ENCODE results near the gene WDTC1. TPM values are rescaled to one million over a fixed set of nuclear protein-coding genes. Genes with fewer than 3 reads are reported as not detected.

The WDTC1 gene
- total RNA-seq, 6 experiments from 2014 or later: 17.6 to 22.7 (median 19.8) TPM

DNA sequence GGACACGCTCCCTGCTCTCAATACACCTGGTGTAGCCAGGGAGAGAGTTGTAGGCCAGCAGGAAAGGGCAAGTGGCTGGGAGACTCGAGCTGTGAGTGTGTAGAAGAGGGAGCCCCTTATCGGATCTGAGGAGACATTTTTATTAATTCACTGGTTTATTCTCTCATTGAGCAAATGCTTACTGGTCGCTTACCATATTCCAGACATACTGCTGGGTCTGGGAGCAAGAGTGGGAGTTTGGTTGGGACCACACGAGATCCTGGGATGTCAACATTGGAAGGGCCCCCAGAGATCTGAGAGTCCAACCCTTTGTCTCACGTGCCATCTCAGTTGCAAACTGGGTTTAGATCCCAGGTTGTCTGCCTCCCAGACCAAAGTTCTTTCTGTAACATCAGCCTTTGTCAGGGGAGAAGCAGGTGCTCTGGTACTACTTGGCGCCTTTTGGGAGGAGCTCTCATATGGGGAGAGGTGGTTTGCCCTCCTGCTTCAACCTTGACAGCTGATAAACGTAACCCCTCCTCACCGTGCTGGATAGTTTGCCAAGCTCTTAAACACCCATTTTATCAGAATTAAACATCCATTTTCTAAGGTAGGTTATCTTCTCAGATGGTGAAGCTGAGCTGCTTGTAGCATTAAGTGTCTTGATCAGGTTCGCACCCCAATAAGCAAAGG lies 88.3 kb downstream of the WDTC1 start:
- ATAC-seq (no peak), DNase-seq (no peak)
- TF ChIP-seq, protein P1, sequence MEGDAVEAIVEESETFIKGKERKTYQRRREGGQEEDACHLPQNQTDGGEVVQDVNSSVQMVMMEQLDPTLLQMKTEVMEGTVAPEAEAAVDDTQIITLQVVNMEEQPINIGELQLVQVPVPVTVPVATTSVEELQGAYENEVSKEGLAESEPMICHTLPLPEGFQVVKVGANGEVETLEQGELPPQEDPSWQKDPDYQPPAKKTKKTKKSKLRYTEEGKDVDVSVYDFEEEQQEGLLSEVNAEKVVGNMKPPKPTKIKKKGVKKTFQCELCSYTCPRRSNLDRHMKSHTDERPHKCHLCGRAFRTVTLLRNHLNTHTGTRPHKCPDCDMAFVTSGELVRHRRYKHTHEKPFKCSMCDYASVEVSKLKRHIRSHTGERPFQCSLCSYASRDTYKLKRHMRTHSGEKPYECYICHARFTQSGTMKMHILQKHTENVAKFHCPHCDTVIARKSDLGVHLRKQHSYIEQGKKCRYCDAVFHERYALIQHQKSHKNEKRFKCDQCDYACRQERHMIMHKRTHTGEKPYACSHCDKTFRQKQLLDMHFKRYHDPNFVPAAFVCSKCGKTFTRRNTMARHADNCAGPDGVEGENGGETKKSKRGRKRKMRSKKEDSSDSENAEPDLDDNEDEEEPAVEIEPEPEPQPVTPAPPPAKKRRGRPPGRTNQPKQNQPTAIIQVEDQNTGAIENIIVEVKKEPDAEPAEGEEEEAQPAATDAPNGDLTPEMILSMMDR (IDR thresholded peaks at IDR 0.05): no peak
- peak; percentile 4 for TF ChIP-seq POLR2A (IDR thresholded peaks at IDR 0.05)
- Histone ChIP-seq H3K9me3 (no peaks in the 10 kb centered on the region), H3K27ac (peak overlapping the region; percentile 49 to 65 (median 59)), H3K4me1 (peaks cover 0 to 15% (median 3%) of the 10 kb centered on the region in 4 donors), H3K27me3 (no peaks in the 10 kb centered on the region), H3K36me3 (peaks cover 0 to 12% (median 2%) of the 10 kb centered on the region in 4 donors), H3K4me3 (peak overlapping the region; percentile 85 to 92 (median 89))
- WGBS (ENCODE audit: insufficient coverage, low coverage, low lambda C conversion rate, missing lambda C conversion rate): 16% methylated on average over 5 of the region's 10 CpGs
- intact Hi-C loops (cut with DNase I): no loop called here

DNA sequence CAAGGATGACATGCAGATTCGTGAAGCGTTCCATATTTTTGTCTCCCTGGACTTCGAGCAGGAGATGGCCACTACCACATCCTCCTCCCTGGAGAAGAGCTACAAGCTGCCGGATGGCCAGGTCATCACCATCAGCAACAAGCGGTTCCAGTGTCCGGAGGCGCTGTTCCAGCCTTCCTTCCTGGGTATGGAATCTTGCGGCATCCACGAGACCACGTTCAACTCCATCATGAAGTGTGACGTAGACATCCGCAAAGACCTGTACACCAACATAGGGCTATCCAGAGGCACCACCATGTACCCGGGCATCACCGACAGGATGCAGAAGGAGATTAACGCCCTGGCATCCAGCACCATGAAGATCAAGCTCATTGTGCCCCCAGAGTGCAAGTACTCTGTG lies 90.9 kb downstream of the WDTC1 start:
- DNase-seq: no peak

DNA sequence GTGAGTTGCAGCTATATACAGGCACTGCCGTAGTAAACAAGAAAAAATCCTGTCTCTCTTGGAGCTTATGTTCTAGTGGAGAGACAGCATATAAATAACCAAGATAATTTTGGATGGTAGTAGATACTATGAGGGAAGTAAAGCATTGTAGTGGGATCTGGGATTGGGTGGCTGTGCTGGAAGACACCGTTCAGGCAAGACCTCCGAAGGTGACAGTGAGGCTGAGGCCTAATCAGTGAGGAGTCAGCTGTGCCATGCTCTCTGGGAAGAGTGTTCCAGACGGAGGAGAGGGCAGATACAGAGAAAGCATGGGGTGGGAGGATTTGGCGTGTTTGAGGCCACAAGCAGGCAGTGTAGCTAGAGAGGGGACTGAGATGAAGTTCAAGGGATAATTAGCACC lies 93.5 kb downstream of the WDTC1 start:
- H3K4me3 ChIP-seq: no peak overlapping the region
- no peaks in the 10 kb centered on the region for H3K9me3 ChIP-seq
- intact Hi-C loops (cut with DNase I): no loop called here
- H3K4me1 ChIP-seq: peaks cover 0 to 9% (median 3%) of the 10 kb centered on the region in 4 donors
- TF ChIP-seq POLR2A (IDR thresholded peaks at IDR 0.05): no peak
- TF ChIP-seq, protein P1 (IDR thresholded peaks at IDR 0.05): no peak
- no peak for DNase-seq
- no peak overlapping the region for H3K27ac ChIP-seq
- H3K36me3 ChIP-seq: peaks cover 0 to 20% (median 4%) of the 10 kb centered on the region in 4 donors
- ATAC-seq: no peak
- WGBS (ENCODE audit: insufficient coverage, low coverage, low lambda C conversion rate, missing lambda C conversion rate): 80% methylated on average over 4 of the region's 5 CpGs
- H3K27me3 ChIP-seq: no peaks in the 10 kb centered on the region

More for the DNA sequence above, 90.9 kb downstream of the WDTC1 start:
- TF ChIP-seq, protein P1 (IDR thresholded peaks at IDR 0.05): no peak
- TF ChIP-seq POLR2A (IDR thresholded peaks at IDR 0.05): no peak
- Histone ChIP-seq H3K4me1 (peaks cover 0 to 15% (median 3%) of the 10 kb centered on the region in 4 donors), H3K36me3 (peaks cover 0 to 12% (median 2%) of the 10 kb centered on the region in 4 donors), H3K4me3 (no peak overlapping the region), H3K27me3 (no peaks in the 10 kb centered on the region), H3K27ac (no peak overlapping the region), H3K9me3 (no peaks in the 10 kb centered on the region)
- no peak for ATAC-seq
- 90% methylated on average over 14 of the region's 15 CpGs for WGBS (ENCODE audit: insufficient coverage, low coverage, low lambda C conversion rate, missing lambda C conversion rate)
- intact Hi-C loops (cut with DNase I): no loop called here

DNA sequence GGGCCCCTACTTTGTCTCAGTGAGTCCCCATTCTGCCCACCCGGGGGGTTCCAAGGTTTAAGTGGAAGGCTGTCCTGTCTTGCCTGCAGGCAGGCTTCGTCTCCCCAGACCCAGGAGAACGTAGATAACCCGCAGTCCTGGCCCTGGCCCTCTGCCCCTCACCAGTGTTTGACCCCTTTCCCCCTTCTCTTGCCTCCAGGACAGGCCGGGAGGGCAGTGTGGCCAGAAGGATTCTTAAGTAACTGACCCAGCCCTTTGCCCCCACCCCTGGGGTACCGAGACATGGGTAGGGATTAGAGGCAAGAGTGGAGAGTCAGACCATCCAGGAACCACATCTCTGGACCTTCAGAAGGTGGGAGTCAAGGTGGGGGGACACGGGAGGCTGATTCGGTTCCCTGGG lies 96.4 kb downstream of the WDTC1 start:
- no peak for TF ChIP-seq POLR2A (IDR thresholded peaks at IDR 0.05)
- TF ChIP-seq, protein P1 (IDR thresholded peaks at IDR 0.05): no peak
- Histone ChIP-seq H3K27ac (no peak overlapping the region), H3K27me3 (no peaks in the 10 kb centered on the region), H3K4me3 (no peak overlapping the region), H3K4me1 (no peaks in the 10 kb centered on the region), H3K36me3 (peaks cover 0 to 29% (median 11%) of the 10 kb centered on the region in 4 donors), H3K9me3 (no peaks in the 10 kb centered on the region)
- DNase-seq: no peak
- ATAC-seq: no peak
- intact Hi-C loops (cut with DNase I): no loop called here
- WGBS (ENCODE audit: insufficient coverage, low coverage, low lambda C conversion rate, missing lambda C conversion rate): 83% methylated on average over 5 of the region's 8 CpGs

All from right lobe of liver (tissue), 6 donors.